ENCODE measurements around the gene FAM222B.

FAM222B gene

GRCh38 chr17:28758411-28759121 lies 84.0 kb downstream of the FAM222B start:
- no peak overlapping the region for H3K4me3 ChIP-seq (ENCODE audit: low read depth, low read length)
- TF ChIP-seq MAX (IDR thresholded peaks at IDR 0.05; ENCODE audit: low read depth, low read length) (no peak), POLR2A (IDR thresholded peaks at IDR 0.05; ENCODE audit: extremely low read depth, insufficient read length) (no peak), MYC (IDR thresholded peaks at IDR 0.05; ENCODE audit: low read depth, low read length) (no peak), CTCF (IDR thresholded peaks at IDR 0.05; ENCODE audit: low read depth, low read length) (no peak)
- DNase-seq (ENCODE audit: low read depth) = no peak

GRCh38 chr17:28756049-28756804 lies 86.4 kb downstream of the FAM222B start:
- DNase-seq (ENCODE audit: low read depth) = no peak
- TF ChIP-seq POLR2A (IDR thresholded peaks at IDR 0.05; ENCODE audit: extremely low read depth, insufficient read length) (no peak), CTCF (IDR thresholded peaks at IDR 0.05; ENCODE audit: low read depth, low read length) (no peak), MAX (IDR thresholded peaks at IDR 0.05; ENCODE audit: low read depth, low read length) (no peak), MYC (IDR thresholded peaks at IDR 0.05; ENCODE audit: low read depth, low read length) (no peak)
- no peak overlapping the region for H3K4me3 ChIP-seq (ENCODE audit: low read depth, low read length)

- no peak for DNase-seq (ENCODE audit: low read depth)
- no peak for TF ChIP-seq POLR2A (IDR thresholded peaks at IDR 0.05; ENCODE audit: extremely low read depth, insufficient read length)
- no peak for TF ChIP-seq CTCF (IDR thresholded peaks at IDR 0.05; ENCODE audit: low read depth, low read length)
- no peak for TF ChIP-seq MAX (IDR thresholded peaks at IDR 0.05; ENCODE audit: low read depth, low read length)
- TF ChIP-seq MYC (IDR thresholded peaks at IDR 0.05; ENCODE audit: low read depth, low read length) = no peak
- H3K4me3 ChIP-seq (ENCODE audit: low read depth, low read length) = no peak overlapping the region
Measured at GRCh38 chr17:28755486-28755885, 87.1 kb downstream of the FAM222B start.

GRCh38 chr17:28751600-28752366 lies 90.8 kb downstream of the FAM222B start:
- no peak overlapping the region for H3K4me3 ChIP-seq (ENCODE audit: low read depth, low read length)
- TF ChIP-seq MAX (IDR thresholded peaks at IDR 0.05; ENCODE audit: low read depth, low read length) (no peak), POLR2A (IDR thresholded peaks at IDR 0.05; ENCODE audit: extremely low read depth, insufficient read length) (no peak), MYC (IDR thresholded peaks at IDR 0.05; ENCODE audit: low read depth, low read length) (no peak), CTCF (IDR thresholded peaks at IDR 0.05; ENCODE audit: low read depth, low read length) (no peak)
- DNase-seq (ENCODE audit: low read depth) = no peak

GRCh38 chr17:28750178-28751047 lies 92.2 kb downstream of the FAM222B start:
- peak; percentile 93 for DNase-seq (ENCODE audit: low read depth)
- H3K4me3 ChIP-seq (ENCODE audit: low read depth, low read length) = no peak overlapping the region
- TF ChIP-seq POLR2A (IDR thresholded peaks at IDR 0.05; ENCODE audit: extremely low read depth, insufficient read length) (peak; percentile 14), CTCF (IDR thresholded peaks at IDR 0.05; ENCODE audit: low read depth, low read length) (peak; percentile 99), MYC (IDR thresholded peaks at IDR 0.05; ENCODE audit: low read depth, low read length) (peak; percentile 64), MAX (IDR thresholded peaks at IDR 0.05; ENCODE audit: low read depth, low read length) (peak; percentile 68)
